Measurements from ENCODE around the gene FARS2.

GRCh38 chr6:5475779-5476178 is 214.5 kb downstream of the FARS2 start:
- TF ChIP-seq CTCF (IDR thresholded peaks at IDR 0.05; ENCODE audit: low read depth, low read length) = no peak
- TF ChIP-seq MYC (IDR thresholded peaks at IDR 0.05; ENCODE audit: low read depth, low read length) = no peak

All from NB4 (cell line).